IMR-90 (cell line): ENCODE measurements around the gene ITGA1. TPM values are rescaled to one million over a fixed set of nuclear protein-coding genes. Genes with fewer than 3 reads are reported as not detected.

Source experiments
- ATAC-seq: fragments of 200-7000 bp; cut with Tn5 transposase; 2 replicates; pipeline ENCODE4 v1.9.1; 2020; ENCODE audit warnings: low read depth, mild to moderate bottlenecking, moderate library complexity
- BruUV-seq: library from RNA; stranded (reverse); fragments of 400-500 nt; replicated peaks from 2 replicates; lab custom pipeline; 2021; lab: Mats Ljungman, UMichigan
- CTCF ChIA-PET: fragments of 300-600 bp; formaldehyde crosslinking; extraction: SDS; loops from one replicate; lab custom pipeline; 2021; ENCODE audit warnings: antibody characterized with exemption; lab: Yijun Ruan, JAX
- POLR2A ChIA-PET: fragments of 300-600 bp; sonication (Branson Sonifier 250); formaldehyde crosslinking; loops from one replicate; lab custom pipeline; 2022; ENCODE audit warnings: antibody characterized with exemption; ENCODE audit not compliant: unreplicated experiment; lab: Charles Lee
- DNase-seq: peaks from one replicate; pipeline ENCODE4 v3.0.0; 2013
- H2AFZ ChIP-seq: replicated peaks from 2 replicates; pipeline ENCODE3; 2013; ENCODE audit warnings: low read length, mild to moderate bottlenecking; ENCODE audit not compliant: poor library complexity
- H2AK5ac ChIP-seq: 2 replicates; pipeline ENCODE4 v1.6.1; 2013; ENCODE audit warnings: low read depth, low read length, inconsistent platforms
- H2AK9ac ChIP-seq: replicated peaks from 2 replicates; pipeline ENCODE3; 2013; ENCODE audit warnings: mild to moderate bottlenecking, low read depth, low read length, moderate library complexity; ENCODE audit not compliant: poor library complexity
- H2BK120ac ChIP-seq: 2 replicates; pipeline ENCODE4 v1.6.1; 2013; ENCODE audit warnings: low read depth, low read length, inconsistent platforms
- H2BK15ac ChIP-seq: 3 replicates; pipeline ENCODE4 v1.6.1; 2013; ENCODE audit warnings: low read depth, low read length, inconsistent platforms
- H2BK20ac ChIP-seq: 2 replicates; pipeline ENCODE4 v1.6.1; 2013; ENCODE audit warnings: low read depth, mild to moderate bottlenecking, inconsistent platforms, low read length, moderate library complexity
- H2BK5ac ChIP-seq: 2 replicates; pipeline ENCODE4 v1.6.1; 2013; ENCODE audit warnings: mild to moderate bottlenecking, low read depth, low read length, inconsistent platforms; ENCODE audit not compliant: poor library complexity, severe bottlenecking
- H3K14ac ChIP-seq: replicated peaks from 2 replicates; pipeline ENCODE4 v1.6.1; 2013; ENCODE audit warnings: low read depth, low read length, inconsistent platforms
- H3K18ac ChIP-seq: 2 replicates; pipeline ENCODE4 v1.6.1; 2013; ENCODE audit warnings: low read depth, low read length, control low read depth
- H3K23ac ChIP-seq: 2 replicates; pipeline ENCODE4 v1.6.1; 2013; ENCODE audit warnings: low read depth, low read length, inconsistent platforms
- H3K27ac ChIP-seq: 2 replicates; pipeline ENCODE4 v1.5.1; 2013; ENCODE audit warnings: mild to moderate bottlenecking, control low read depth, low read length; ENCODE audit not compliant: insufficient read depth
- H3K27me3 ChIP-seq: 2 replicates; pipeline ENCODE4 v1.6.1; 2013; ENCODE audit warnings: low read length; ENCODE audit not compliant: control insufficient read depth, insufficient read depth
- H3K36me3 ChIP-seq: 2 replicates; pipeline ENCODE4 v1.6.1; 2013; ENCODE audit warnings: low read length, mixed read lengths; ENCODE audit not compliant: control insufficient read depth, insufficient read depth
- H3K4ac ChIP-seq: 2 replicates; pipeline ENCODE4 v1.6.1; 2013; ENCODE audit warnings: low read depth, low read length, inconsistent platforms
- H3K4me1 ChIP-seq: 2 replicates; pipeline ENCODE4 v1.6.1; 2013; ENCODE audit warnings: low read length, mixed read lengths; ENCODE audit not compliant: control insufficient read depth, insufficient read depth
- H3K4me2 ChIP-seq: 2 replicates; pipeline ENCODE4 v1.6.1; 2013; ENCODE audit warnings: low read depth, mild to moderate bottlenecking, control low read depth, low read length, moderate library complexity
- H3K4me3 ChIP-seq: 2 replicates; pipeline ENCODE4 v1.5.1; 2013; ENCODE audit warnings: low read depth, mild to moderate bottlenecking, control low read depth, low read length, moderate library complexity; ENCODE audit not compliant: insufficient read depth
- H3K56ac ChIP-seq: 2 replicates; pipeline ENCODE4 v1.6.1; 2013; ENCODE audit warnings: low read length, inconsistent platforms; ENCODE audit not compliant: insufficient read depth; ENCODE audit errors: extremely low read depth
- H3K79me1 ChIP-seq, 2 experiments: 2 replicates each; pipeline ENCODE4 v1.6.1; 2013; ENCODE audit warnings: low read length in 2 of 2, inconsistent platforms in 1 of 2, low read depth in 1 of 2
- H3K9ac ChIP-seq: 2 replicates; pipeline ENCODE4 v1.6.1; 2013; ENCODE audit warnings: low read depth, low read length, control low read depth
- H3K9me1 ChIP-seq: 2 replicates; pipeline ENCODE4 v1.6.1; 2013; ENCODE audit warnings: low read length, inconsistent platforms; ENCODE audit not compliant: insufficient read depth
- H3K9me3 ChIP-seq: 2 replicates; pipeline ENCODE4 v1.6.1; 2013; ENCODE audit warnings: low read length; ENCODE audit not compliant: control insufficient read depth, insufficient read depth
- H4K20me1 ChIP-seq: 2 replicates; pipeline ENCODE4 v1.6.1; 2013; ENCODE audit warnings: low read length, inconsistent platforms; ENCODE audit not compliant: insufficient read depth
- H4K5ac ChIP-seq: 2 replicates; pipeline ENCODE4 v1.6.1; 2013; ENCODE audit warnings: mild to moderate bottlenecking, low read depth, low read length, control low read depth
- H4K8ac ChIP-seq, 2 experiments: 2 replicates each; pipeline ENCODE4 v1.6.1; 2013; ENCODE audit warnings: low read depth in 2 of 2, low read length in 2 of 2, control low read depth in 1 of 2, inconsistent platforms in 1 of 2
- H4K91ac ChIP-seq: 2 replicates; pipeline ENCODE4 v1.6.1; 2013; ENCODE audit warnings: low read depth, low read length, inconsistent platforms; ENCODE audit not compliant: insufficient read depth
- BHLHE40 ChIP-seq: fragments of 150-350 bp; IDR thresholded peaks from 2 replicates; pipeline ENCODE4 v1.6.1; 2016; ENCODE audit warnings: mild to moderate bottlenecking, low read depth, low read length
- CEBPB ChIP-seq: IDR thresholded peaks from 2 replicates; pipeline ENCODE4 v1.6.1; 2012; ENCODE audit warnings: low read depth, low read length, improper control_type of control experiment
- CHD1 ChIP-seq: IDR thresholded peaks from 2 replicates; pipeline ENCODE4 v1.6.1; 2012; ENCODE audit warnings: low read depth, low read length, improper control_type of control experiment
- CTCF ChIP-seq: conservative IDR thresholded peaks from 2 replicates; pipeline ENCODE4 v1.5.1; 2012; ENCODE audit warnings: mild to moderate bottlenecking, low read depth, low read length, improper control_type of control experiment
- ELK1 ChIP-seq: fragments of 150-350 bp; IDR thresholded peaks from 2 replicates; pipeline ENCODE4 v1.6.1; 2016; ENCODE audit warnings: low read depth, mild to moderate bottlenecking, low read length, moderate library complexity, borderline replicate concordance
- FOS ChIP-seq: fragments of 150-350 bp; IDR thresholded peaks from 2 replicates; pipeline ENCODE4 v1.6.1; 2016; ENCODE audit warnings: low read depth, low read length
- MAFK ChIP-seq: IDR thresholded peaks from 2 replicates; pipeline ENCODE4 v1.6.1; 2012; ENCODE audit warnings: low read depth, low read length, improper control_type of control experiment
- MAZ ChIP-seq: IDR thresholded peaks from 2 replicates; pipeline ENCODE4 v1.6.1; 2012; ENCODE audit warnings: low read depth, mild to moderate bottlenecking, low read length, improper control_type of control experiment, moderate library complexity, borderline replicate concordance
- MXI1 ChIP-seq: IDR thresholded peaks from 2 replicates; pipeline ENCODE4 v1.6.1; 2012; ENCODE audit warnings: low read depth, mild to moderate bottlenecking, low read length, moderate library complexity, borderline replicate concordance
- NFE2L2 ChIP-seq: fragments of 150-350 bp; IDR thresholded peaks from 2 replicates; pipeline ENCODE4 v1.6.1; 2016; ENCODE audit warnings: low read depth, mild to moderate bottlenecking, low read length
- POLR2A ChIP-seq: IDR thresholded peaks from 2 replicates; pipeline ENCODE4 v1.6.1; 2012; ENCODE audit warnings: mild to moderate bottlenecking, low read depth, low read length
- RAD21 ChIP-seq: IDR thresholded peaks from 2 replicates; pipeline ENCODE4 v1.6.1; 2012; ENCODE audit warnings: low read length, improper control_type of control experiment
- RCOR1 ChIP-seq: IDR thresholded peaks from 2 replicates; pipeline ENCODE4 v1.6.1; 2012; ENCODE audit warnings: mild to moderate bottlenecking, low read length, improper control_type of control experiment; ENCODE audit not compliant: insufficient replicate concordance
- RFX5 ChIP-seq: IDR thresholded peaks from 2 replicates; pipeline ENCODE4 v1.8.0; 2012; ENCODE audit warnings: low read depth, mild to moderate bottlenecking, low read length, moderate library complexity
- SMC3 ChIP-seq: fragments of 150-350 bp; IDR thresholded peaks from 2 replicates; pipeline ENCODE4 v1.6.1; 2016; ENCODE audit warnings: low read depth, mild to moderate bottlenecking, antibody characterized with exemption, low read length, moderate library complexity
- USF2 ChIP-seq: fragments of 150-350 bp; IDR thresholded peaks from 2 replicates; pipeline ENCODE4 v1.6.1; 2017; ENCODE audit warnings: mild to moderate bottlenecking, antibody characterized with exemption, low read length, low read depth
- WGBS, 2 experiments: methylation state at CpG; one replicate each; pipeline versions ENCODE4 v1.1.5 to v1.1.7; 2013; ENCODE audit warnings: missing lambda C conversion rate in 2 of 2; ENCODE audit not compliant: insufficient read length in 1 of 2; ENCODE audit errors: extremely low coverage in 2 of 2; 5-methylcytosine and 5-hydroxymethylcytosine counted together
- dilution Hi-C: fragments of 300-500 bp; cut with HindIII; formaldehyde crosslinking; loops from one replicate; pipeline ENCODE4 v1.14.3; 2018; ENCODE audit warnings: low sequenced_read_pairs; ENCODE audit not compliant: unreplicated experiment
- in situ Hi-C: fragments of 300-500 bp; cut with MboI; formaldehyde crosslinking; loops from 3 replicates; pipeline ENCODE4 v1.14.3; 2019; ENCODE audit warnings: low sequenced_read_pairs, inconsistent platforms, mixed read lengths
- intact Hi-C: fragments of 100-400 bp; cut with micrococcal nuclease; formaldehyde crosslinking; loops from 2 replicates; pipeline ENCODE4 v1.10.0; 2022
- polyA plus RNA-seq, 3 experiments: library from polyadenylated mRNA; depleted of rRNA; stranded (reverse); fragments of >200 nt; gene quantifications; 2 replicates each; pipeline ENCODE4 v1.2.3, GENCODE V29; 2012; ENCODE audit warnings: low replicate concordance in 1 of 3
- total RNA-seq: library from RNA; depleted of rRNA; stranded (reverse); fragments of >200 nt; gene quantifications from 2 replicates; pipeline ENCODE4 v1.2.3, GENCODE V29; 2012

Gene ITGA1
- total and polyA plus RNA-seq, 2 of the 4 experiments (the other 2 are of a cell fraction), result 22.3 to 95.2 TPM

- Histone ChIP-seq H3K4me2 (no peak overlapping the region), H2AK9ac (no peak overlapping the region), H3K27me3 (no peaks in the 10 kb centered on the region), H2BK120ac (peak overlapping the region; percentile 84; the same call in 1 of the 2 replicates), H3K4me3 (no peak overlapping the region), H3K4me1 (peaks cover 15% of the 10 kb centered on the region; the same call in 1 of the 2 replicates), H4K8ac (peak overlapping the region in 1 of 2 experiments; percentile 33; a peak in 2 of 4 replicates), H4K20me1 (no peaks in the 10 kb centered on the region), H3K9me1 (peaks cover 3% of the 10 kb centered on the region; the same call in 1 of the 2 replicates), H2AK5ac (peak overlapping the region; percentile 70; the same call in 1 of the 2 replicates), H2BK5ac (peak overlapping the region; percentile 44), H2AFZ (no peak overlapping the region), H2BK15ac (peak overlapping the region; percentile 88; the same call in 2 of the 3 replicates), H3K23ac (peak overlapping the region; percentile 35; the same call in 1 of the 2 replicates), H3K9me3 (no peaks in the 10 kb centered on the region), H3K18ac (peak overlapping the region; percentile 16; the same call in 1 of the 2 replicates), H3K56ac (no peak overlapping the region), H4K5ac (peak overlapping the region; percentile 20; the same call in 1 of the 2 replicates), H3K27ac (no peak overlapping the region), H3K36me3 (no peaks in the 10 kb centered on the region), H3K4ac (peak overlapping the region; percentile 70; the same call in 1 of the 2 replicates), H4K91ac (no peak overlapping the region; the same call in 1 of the 2 replicates), H2BK20ac (peak overlapping the region; percentile 77), H3K14ac (peak overlapping the region; percentile 77; the same call in 1 of the 2 replicates), H3K9ac (no peak overlapping the region), H3K79me1 (peaks cover 0 to 36% of the 10 kb centered on the region in 2 experiments; a peak in 2 of 4 replicates)
- BruUV-seq, result no TSS peak
- dilution Hi-C loops, result no loop called here
- CTCF ChIA-PET, result interaction anchor here (1.1 kb wide), 1 partner anchor 12 kb away, joined by 5 read pairs; no protein-coding TSS in a partner anchor
- DNase-seq (peak; percentile 56), ATAC-seq (no peak)
- WGBS, 2 experiments, result no CpG with 5 or more reads among the region's 3 CpGs
- POLR2A ChIA-PET, result no interaction called here
- in situ Hi-C loops, result no loop called here
- intact Hi-C loops, result no loop called here
- TF ChIP-seq USF2 (no peak), MAZ (no peak), FOS (no peak), SMC3 (no peak), CTCF (no peak), NFE2L2 (no peak), CEBPB (no peak), RAD21 (no peak), MXI1 (no peak), MAFK (no peak), RFX5 (no peak), ELK1 (no peak), POLR2A (no peak), RCOR1 (no peak), CHD1 (no peak), BHLHE40 (no peak)
These were observed 197.6 kb downstream of the ITGA1 start for GRCh38 chr5:52985306-52985705.
